Sigmoid colon (tissue), 7 donors: ENCODE results near the gene CD37. TPM values are rescaled to one million over a fixed set of nuclear protein-coding genes. Genes with fewer than 3 reads are reported as not detected.
"Not testable (repeated sequence)": the region's sequence is repeated elsewhere in the genome, so short reads cannot be mapped to it uniquely, and the experiment has no call there.

Experiments
- DNase-seq: peaks from one replicate; pipeline ENCODE4 v3.0.0-alpha.2; 2019
- H3K27ac ChIP-seq, 4 donors: fragments of 200-600 bp; sonication (generic); one replicate each; pipeline ENCODE4 v1.5.1; 2016 to 2019; ENCODE audit warnings: mild to moderate bottlenecking in 1 of 4
- H3K27me3 ChIP-seq, 3 donors: fragments of 200-600 bp; sonication (generic); one replicate each; pipeline ENCODE4 v1.5.1; 2019; ENCODE audit warnings: mild to moderate bottlenecking in 1 of 3
- H3K36me3 ChIP-seq, 4 donors: fragments of 200-600 bp; sonication (generic); one replicate each; pipeline ENCODE4 v1.5.1; 2016 to 2019
- H3K4me1 ChIP-seq, 4 donors: fragments of 200-600 bp; sonication (generic); one replicate each; pipeline ENCODE4 v1.5.1; 2017 to 2019
- H3K4me3 ChIP-seq, 4 donors: fragments of 200-600 bp; sonication (generic); one replicate each; pipeline ENCODE4 v1.5.1; 2017 to 2019; ENCODE audit warnings: mild to moderate bottlenecking in 2 of 4, moderate library complexity in 1 of 4
- H3K9me3 ChIP-seq, 4 donors: fragments of 200-600 bp in 3 of 4; sonication (generic) in 3 of 4; one replicate each; pipeline versions ENCODE4 v1.5.1 to v1.6.1; 2013 to 2019
- EP300 ChIP-seq, 4 donors: sonication (generic); formaldehyde crosslinking; IDR thresholded peaks; one replicate each; pipeline ENCODE4 v1.6.1; 2017; ENCODE audit warnings: antibody characterized with exemption in 4 of 4
- POLR2A ChIP-seq, 2 donors: fragments of 450-650 bp; IDR thresholded peaks; one replicate each; pipeline ENCODE4 v1.6.1; 2016; ENCODE audit warnings: antibody characterized with exemption in 2 of 2, mild to moderate bottlenecking in 2 of 2, moderate library complexity in 2 of 2
- POLR2AphosphoS5 ChIP-seq, 4 donors: sonication (generic); formaldehyde crosslinking; IDR thresholded peaks; one replicate each; pipeline ENCODE4 v1.6.1; 2017; ENCODE audit warnings: antibody characterized with exemption in 4 of 4
- WGBS, 2 donors: extraction: QIAGEN DNeasy Blood & Tissue Kit; methylation state at CpG; one replicate each; pipeline ENCODE4 v1.1.7; 2013; 5-methylcytosine and 5-hydroxymethylcytosine counted together
- intact Hi-C: fragments of 100-400 bp; cut with DNase I; formaldehyde crosslinking; loops from one replicate; pipeline ENCODE4 v1.15.1; 2023
- polyA plus RNA-seq, 3 donors: library from polyadenylated mRNA; stranded (reverse); fragments of 200-250 nt; gene quantifications; one replicate each; pipeline ENCODE4 v1.2.3, GENCODE V29; 2013
- total RNA-seq, 4 donors: library from RNA; depleted of rRNA; stranded (reverse); fragments of >200 nt; gene quantifications; one replicate each; pipeline ENCODE4 v1.1.0, GENCODE V29; 2016
- TF ChIP-seq, protein P1 (sequence below), 4 experiments: fragments of 450-650 bp in 3 of 4; fragments of 200-600 bp in 1 of 4; IDR thresholded peaks; one replicate each; pipeline ENCODE4 v1.5.1; 2016 to 2019; ENCODE audit warnings: antibody characterized with exemption in 4 of 4, mild to moderate bottlenecking in 3 of 4, moderate library complexity in 2 of 4
- donor health status: healthy with polysubstance abuse.
- donor health status: Bipolar disorder and iron deficiency.
- donor health status: healthy.

Gene CD37
- total and polyA plus RNA-seq, 7 donors = 5.8 to 220 (median 9.4) TPM

DNA sequence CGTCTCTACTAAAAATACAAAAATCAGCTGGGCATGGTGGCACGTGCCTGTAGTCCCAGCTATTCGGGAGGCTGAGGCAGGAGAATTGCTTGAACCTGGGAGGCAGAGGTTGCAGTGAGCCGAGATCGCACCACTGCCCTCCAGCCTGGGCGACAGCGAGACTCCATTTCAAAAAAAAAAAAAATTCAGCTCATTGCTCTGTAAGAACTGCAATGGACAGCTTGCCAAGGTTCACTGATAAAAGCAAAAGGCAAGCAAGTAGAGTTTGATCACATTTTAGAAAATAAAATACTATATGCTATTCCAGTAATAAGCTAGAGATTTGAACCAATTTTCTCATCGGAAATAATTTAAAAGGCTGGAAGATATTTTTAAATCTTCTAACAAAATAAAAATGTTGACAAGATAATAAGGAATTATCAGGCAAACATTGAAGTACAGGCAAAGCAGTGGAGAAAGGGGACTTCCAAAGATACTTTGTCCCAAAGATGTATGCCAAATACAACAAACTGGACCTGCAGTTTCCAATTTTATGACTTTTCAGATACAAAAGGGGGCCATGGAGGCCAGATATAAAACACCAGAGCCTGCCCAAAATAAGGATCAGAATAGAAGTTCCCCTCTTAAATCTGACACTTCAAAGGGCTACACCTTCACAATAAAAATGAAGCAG lies 39.9 kb upstream of the CD37 start:
- no peak for DNase-seq
- intact Hi-C loops = no loop called here
- WGBS, 2 donors = 90 to 92% methylated on average over 8 of the region's 8 CpGs
- no peak overlapping the region for H3K27ac ChIP-seq
- peaks cover 0 to 8% (median 0%) of the 10 kb centered on the region in 4 donors for H3K36me3 ChIP-seq
- H3K4me3 ChIP-seq = no peak overlapping the region
- H3K4me1 ChIP-seq = no peaks in the 10 kb centered on the region
- TF ChIP-seq POLR2A (IDR thresholded peaks at IDR 0.05) (no peak), EP300 (IDR thresholded peaks at IDR 0.05) (no peak), POLR2AphosphoS5 (IDR thresholded peaks at IDR 0.05) (no peak)
- TF ChIP-seq, protein P1, sequence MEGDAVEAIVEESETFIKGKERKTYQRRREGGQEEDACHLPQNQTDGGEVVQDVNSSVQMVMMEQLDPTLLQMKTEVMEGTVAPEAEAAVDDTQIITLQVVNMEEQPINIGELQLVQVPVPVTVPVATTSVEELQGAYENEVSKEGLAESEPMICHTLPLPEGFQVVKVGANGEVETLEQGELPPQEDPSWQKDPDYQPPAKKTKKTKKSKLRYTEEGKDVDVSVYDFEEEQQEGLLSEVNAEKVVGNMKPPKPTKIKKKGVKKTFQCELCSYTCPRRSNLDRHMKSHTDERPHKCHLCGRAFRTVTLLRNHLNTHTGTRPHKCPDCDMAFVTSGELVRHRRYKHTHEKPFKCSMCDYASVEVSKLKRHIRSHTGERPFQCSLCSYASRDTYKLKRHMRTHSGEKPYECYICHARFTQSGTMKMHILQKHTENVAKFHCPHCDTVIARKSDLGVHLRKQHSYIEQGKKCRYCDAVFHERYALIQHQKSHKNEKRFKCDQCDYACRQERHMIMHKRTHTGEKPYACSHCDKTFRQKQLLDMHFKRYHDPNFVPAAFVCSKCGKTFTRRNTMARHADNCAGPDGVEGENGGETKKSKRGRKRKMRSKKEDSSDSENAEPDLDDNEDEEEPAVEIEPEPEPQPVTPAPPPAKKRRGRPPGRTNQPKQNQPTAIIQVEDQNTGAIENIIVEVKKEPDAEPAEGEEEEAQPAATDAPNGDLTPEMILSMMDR (IDR thresholded peaks at IDR 0.05) = no peak
- no peaks in the 10 kb centered on the region for H3K9me3 ChIP-seq
- no peaks in the 10 kb centered on the region for H3K27me3 ChIP-seq

DNA sequence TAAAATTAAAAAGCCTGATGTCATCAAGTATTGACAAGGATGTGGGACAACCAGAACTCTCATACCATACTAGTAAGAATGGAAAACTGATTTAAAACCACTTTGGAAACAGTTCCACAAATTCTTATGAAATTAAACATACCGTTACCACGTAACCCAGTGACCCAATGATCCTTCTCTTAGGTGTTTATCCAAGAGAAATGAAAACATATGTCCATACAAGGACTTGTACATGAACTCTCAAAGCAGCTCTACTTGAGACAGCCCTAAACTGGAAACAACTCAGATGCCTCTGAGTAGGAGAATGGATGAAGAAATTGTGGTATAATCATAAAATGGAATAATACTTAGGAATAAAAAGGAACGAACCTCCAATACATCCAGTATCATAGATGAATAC lies 37.8 kb upstream of the CD37 start:
- H3K9me3 ChIP-seq = no peaks in the 10 kb centered on the region
- peaks cover 0 to 8% (median 0%) of the 10 kb centered on the region in 4 donors for H3K36me3 ChIP-seq
- H3K27ac ChIP-seq = no peak overlapping the region
- WGBS, 2 donors = 74 to 78% methylated on average over 3 of the region's 3 CpGs
- TF ChIP-seq POLR2AphosphoS5 (IDR thresholded peaks at IDR 0.05) (no peak), EP300 (IDR thresholded peaks at IDR 0.05) (no peak), POLR2A (IDR thresholded peaks at IDR 0.05) (no peak)
- TF ChIP-seq, protein P1 (IDR thresholded peaks at IDR 0.05) = no peak
- no peak for DNase-seq
- intact Hi-C loops = no loop called here
- no peaks in the 10 kb centered on the region for H3K27me3 ChIP-seq
- H3K4me1 ChIP-seq = no peaks in the 10 kb centered on the region
- no peak overlapping the region for H3K4me3 ChIP-seq

DNA sequence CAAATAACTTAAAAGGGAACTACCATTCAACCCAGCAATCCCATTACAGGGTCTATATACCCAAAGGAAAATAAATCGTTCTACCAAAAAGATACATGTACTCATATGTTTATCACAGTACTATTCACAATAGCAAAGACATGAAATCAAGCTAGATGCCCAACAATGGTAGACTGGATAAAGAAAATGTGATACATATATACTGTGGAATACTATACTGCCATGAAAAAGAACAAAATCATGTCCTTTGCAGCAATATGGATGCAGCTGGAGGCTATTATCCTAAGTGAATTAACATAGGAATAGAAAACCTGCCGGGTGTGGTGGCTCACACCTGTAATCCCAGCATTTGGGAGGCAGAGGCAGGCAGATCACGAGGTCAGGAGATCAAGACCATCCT lies 36.6 kb upstream of the CD37 start:
- DNase-seq, H3K4me1 ChIP-seq, H3K36me3 ChIP-seq, H3K27ac ChIP-seq, H3K9me3 ChIP-seq, H3K4me3 ChIP-seq, H3K27me3 ChIP-seq, intact Hi-C loops: not testable (repeated sequence)
- 89 to 95% methylated on average over 3 of the region's 3 CpGs for WGBS, 2 donors

DNA sequence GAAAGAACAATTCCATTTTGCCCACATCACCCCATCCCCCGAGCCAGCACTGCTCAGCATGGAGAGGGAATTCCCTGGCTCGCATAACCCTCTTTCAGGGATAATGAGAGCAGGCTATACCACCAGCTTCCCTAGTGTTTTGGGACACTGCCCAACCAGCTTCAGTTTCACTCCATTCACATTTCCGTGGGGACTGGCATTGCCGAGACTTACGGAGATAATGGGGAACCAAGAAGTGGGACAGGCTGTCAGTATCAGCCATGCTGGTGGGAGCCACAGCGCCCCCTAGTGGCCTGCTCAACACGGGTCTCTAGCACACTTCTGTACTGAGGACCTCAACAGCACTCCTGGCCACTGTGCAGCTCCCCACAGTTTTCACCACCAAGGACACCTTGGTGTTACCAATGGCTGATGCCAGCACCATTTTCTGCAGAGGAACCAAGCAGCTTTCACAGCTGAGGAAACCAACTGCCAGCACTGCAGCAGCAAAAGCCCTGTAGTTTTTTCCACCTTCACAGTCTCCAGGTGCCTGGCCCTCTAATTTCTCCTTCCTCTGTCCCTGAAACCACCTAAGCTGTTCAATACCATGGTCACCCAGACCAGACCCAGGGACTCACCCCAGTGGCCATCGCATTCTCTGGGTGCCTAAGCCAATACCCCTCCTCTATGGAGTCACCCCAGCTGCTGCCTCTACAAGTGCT lies 33.9 kb upstream of the CD37 start:
- Histone ChIP-seq H3K4me1 (no peaks in the 10 kb centered on the region), H3K9me3 (peaks cover 0 to 2% (median 0%) of the 10 kb centered on the region in 4 donors), H3K27ac (no peak overlapping the region), H3K27me3 (no peaks in the 10 kb centered on the region), H3K4me3 (no peak overlapping the region), H3K36me3 (no peaks in the 10 kb centered on the region)
- intact Hi-C loops = no loop called here
- DNase-seq = peak; percentile 71
- 18 to 26% methylated on average over 8 of the region's 8 CpGs for WGBS, 2 donors
- no peak for TF ChIP-seq POLR2A (IDR thresholded peaks at IDR 0.05)
- TF ChIP-seq, protein P1 (IDR thresholded peaks at IDR 0.05) = peak in 3 of 4 experiments; percentile 36 to 51 (median 48)

DNA sequence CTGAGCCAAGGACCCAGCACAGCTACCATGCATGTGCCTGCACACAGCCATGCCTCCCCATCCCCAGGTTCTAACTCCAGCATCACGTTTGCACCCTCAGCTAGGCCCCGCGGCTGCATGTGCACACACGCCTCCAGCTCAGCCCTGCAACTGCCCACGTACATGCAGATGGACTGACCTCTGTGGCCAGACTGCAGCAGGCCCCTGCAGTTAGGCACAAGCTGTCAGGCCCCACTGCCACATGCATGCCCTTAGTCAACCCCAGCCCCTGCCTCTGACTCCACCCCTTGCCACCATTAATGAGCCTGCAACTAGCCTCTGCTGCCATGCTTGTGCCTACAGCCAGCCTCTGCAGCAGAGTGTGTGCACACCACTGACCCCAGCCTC lies 33.3 kb upstream of the CD37 start:
- Histone ChIP-seq H3K4me1 (no peaks in the 10 kb centered on the region), H3K36me3 (no peaks in the 10 kb centered on the region), H3K9me3 (peaks cover 0 to 2% (median 0%) of the 10 kb centered on the region in 4 donors), H3K27me3 (no peaks in the 10 kb centered on the region), H3K4me3 (no peak overlapping the region), H3K27ac (no peak overlapping the region)
- TF ChIP-seq, protein P1 (IDR thresholded peaks at IDR 0.05) = no peak
- TF ChIP-seq POLR2A (IDR thresholded peaks at IDR 0.05) (no peak), EP300 (IDR thresholded peaks at IDR 0.05) (no peak), POLR2AphosphoS5 (IDR thresholded peaks at IDR 0.05) (no peak)
- 82 to 86% methylated on average over 5 of the region's 5 CpGs for WGBS, 2 donors
- DNase-seq = no peak
- intact Hi-C loops = no loop called here

DNA sequence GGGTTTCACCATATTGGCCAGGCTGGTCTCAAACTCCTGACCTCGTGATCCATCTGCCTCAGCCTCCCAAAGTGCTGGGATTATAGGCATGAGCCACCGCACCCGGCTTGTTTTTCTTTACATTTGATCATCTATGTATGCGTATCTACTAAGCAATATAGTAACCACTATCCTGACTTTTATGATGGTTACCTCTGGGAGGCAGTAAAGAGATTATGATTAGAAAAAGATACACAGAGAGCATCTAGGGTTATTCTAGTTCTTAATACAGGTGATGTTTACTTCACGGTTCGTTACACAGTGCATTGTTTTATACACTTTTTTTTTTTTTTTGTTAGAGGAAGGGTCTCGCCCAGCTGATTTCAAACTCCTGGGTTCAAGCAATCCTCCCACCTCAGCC lies 28.5 kb upstream of the CD37 start:
- DNase-seq, H3K9me3 ChIP-seq, intact Hi-C loops, H3K27ac ChIP-seq, H3K4me3 ChIP-seq, H3K27me3 ChIP-seq, H3K4me1 ChIP-seq: not testable (repeated sequence)
- WGBS, 2 donors = 38 to 63% methylated on average over 7 of the region's 7 CpGs
- peaks cover 0 to 11% (median 0%) of the 10 kb centered on the region in 4 donors for H3K36me3 ChIP-seq
